Tibial nerve (tissue), 3 donors: ENCODE measurements around the gene SCTR.

Experiments
- CTCF ChIP-seq, 5 experiments: fragments of 200-600 bp in 3 of 5; fragments of 450-650 bp in 2 of 5; sonication (generic) in 3 of 5; IDR thresholded peaks; one replicate each; pipeline ENCODE4 v1.5.1; 2016 to 2019; ENCODE audit warnings: antibody characterized with exemption in 5 of 5, mild to moderate bottlenecking in 3 of 5, moderate library complexity in 2 of 5
- POLR2A ChIP-seq, 2 donors: fragments of 450-650 bp; IDR thresholded peaks; one replicate each; pipeline ENCODE4 v1.6.1; 2017; ENCODE audit warnings: antibody characterized with exemption in 2 of 2, mild to moderate bottlenecking in 2 of 2, moderate library complexity in 2 of 2

DNA sequence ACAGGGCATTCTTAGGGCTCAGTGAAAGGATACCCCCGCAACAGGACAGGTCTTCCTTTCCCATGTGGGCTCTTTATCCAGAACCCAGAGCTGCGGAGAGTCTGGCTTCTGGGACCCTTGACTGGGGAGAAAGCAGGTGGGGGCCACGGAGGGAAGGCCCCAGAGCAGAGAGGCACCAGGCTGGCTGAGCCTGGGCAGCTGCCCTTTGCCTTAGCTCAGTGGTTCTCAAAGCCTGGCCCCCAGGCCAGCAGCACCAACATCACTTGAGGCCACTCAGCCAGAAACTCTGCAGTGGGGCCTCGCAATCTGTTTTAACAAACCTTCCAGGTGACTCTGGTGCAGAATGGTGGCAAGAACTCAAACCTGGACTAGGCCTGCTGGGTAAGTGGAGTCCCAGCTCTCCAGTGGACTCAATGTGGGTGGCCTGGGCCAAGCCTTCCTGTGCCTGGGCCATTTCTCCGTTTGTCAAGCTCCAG, 94.2 kb downstream of the SCTR start:
- TF ChIP-seq CTCF (IDR thresholded peaks at IDR 0.05) (no peak), POLR2A (IDR thresholded peaks at IDR 0.05) (no peak)
